Measurements from ENCODE around the gene MUC6.
"Not testable (repeated sequence)": the region's sequence is repeated elsewhere in the genome, so short reads cannot be mapped to it uniquely, and the experiment has no call there.

Gene MUC6

DNA sequence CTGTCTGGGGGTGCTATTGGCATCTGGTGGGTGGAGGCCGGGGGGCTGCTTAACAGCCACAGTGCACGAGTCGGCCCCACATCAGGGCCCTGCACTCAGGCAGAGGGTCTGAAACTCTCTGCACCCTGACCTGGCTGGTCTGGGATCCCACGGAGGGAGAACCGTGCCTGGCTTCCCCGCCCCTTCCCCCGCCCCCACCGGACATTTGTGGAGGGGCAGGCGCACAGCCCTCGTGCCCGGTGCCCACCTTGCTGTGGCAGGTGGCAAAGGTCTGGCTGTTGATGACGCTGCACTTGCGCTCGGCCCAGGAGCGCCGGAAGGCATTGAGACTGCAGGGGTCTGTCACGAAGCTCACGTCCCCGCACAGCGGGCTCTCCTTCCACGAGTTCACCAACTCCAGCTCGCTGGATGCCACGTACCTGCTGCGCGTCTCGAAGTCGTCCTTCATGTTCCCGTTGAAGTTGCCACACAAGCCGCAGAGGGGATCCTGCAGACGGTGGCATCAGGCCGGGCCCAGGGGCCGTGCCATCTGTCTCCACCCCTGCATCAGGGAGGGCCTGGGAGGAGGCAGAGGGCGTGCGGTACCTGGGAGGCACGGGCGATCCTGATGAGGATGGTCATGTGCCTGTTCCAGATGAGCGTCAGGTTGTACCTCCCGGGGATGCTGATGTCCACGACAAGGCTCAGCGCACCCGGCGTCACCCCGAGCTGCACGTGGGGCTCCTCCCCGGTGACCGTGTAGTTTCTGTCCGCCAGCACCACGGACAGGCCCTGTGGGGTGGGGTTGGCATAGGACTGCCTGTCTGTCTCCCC is 11.7 kb downstream of the MUC6 start:
- DNase-seq, result no peak

- no peak for DNase-seq
These were observed 12.5 kb downstream of the MUC6 start for GRCh38 chr11:1023811-1024596.

- DNase-seq, result no peak
These were observed 13.4 kb downstream of the MUC6 start for GRCh38 chr11:1022908-1023810.

DNA sequence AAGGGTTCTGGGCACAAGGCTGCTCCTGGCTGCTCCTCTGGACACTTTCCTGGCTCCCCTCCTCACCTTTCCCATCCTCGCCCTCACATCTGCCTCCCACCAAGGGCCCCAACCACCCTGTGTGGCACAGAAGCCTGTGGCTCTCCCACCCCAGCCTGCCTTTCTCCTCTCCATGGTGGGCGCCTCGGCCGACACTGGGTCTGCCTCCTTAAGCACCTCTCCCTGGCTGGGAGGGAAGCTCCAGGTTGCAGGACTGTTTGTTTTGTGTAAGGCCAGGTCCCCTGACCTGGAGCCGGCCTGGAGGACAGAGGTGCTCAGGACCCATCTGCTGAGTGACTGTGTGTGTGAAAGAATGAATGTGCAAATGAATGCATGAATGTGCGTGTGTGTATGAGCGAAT is 14.1 kb downstream of the MUC6 start:
- no peak for DNase-seq

DNA sequence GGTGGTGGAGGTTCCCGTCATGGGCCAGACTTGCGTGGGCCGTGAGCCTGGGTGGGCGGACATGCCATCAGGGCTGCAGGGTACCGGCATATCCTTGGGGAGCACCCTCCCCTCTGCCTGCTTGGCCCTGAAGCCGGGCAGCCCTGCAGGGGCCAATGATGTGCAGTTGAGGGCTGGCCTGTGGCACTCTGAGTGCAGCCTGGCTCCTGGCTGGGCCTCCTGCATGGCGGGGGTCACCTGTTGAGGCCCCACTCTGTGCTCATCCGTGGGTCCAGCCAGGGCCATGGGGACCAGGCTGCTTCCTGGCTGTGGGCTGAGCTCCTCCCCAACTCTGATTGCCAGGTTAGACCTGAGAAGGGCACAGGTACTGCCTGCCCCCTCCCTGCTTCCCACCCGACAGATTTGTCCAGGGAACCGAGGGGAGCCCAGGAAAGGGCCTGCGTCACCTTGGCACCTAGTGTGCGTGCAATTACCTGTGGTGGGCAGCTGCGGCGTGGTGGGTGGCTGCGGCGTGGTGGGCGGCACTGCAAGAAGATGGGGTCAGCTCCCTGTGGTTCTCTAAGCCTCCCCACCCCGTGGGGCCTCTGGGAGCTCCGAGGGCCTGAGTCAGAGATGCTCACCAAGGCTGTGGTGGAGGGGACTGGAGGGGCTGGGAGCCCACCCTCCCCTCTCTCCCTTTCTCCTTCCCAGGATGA is 16.2 kb downstream of the MUC6 start:
- no peak for DNase-seq

GRCh38 chr11:1019321-1019910 is 17.1 kb downstream of the MUC6 start:
- no peak for DNase-seq

DNA sequence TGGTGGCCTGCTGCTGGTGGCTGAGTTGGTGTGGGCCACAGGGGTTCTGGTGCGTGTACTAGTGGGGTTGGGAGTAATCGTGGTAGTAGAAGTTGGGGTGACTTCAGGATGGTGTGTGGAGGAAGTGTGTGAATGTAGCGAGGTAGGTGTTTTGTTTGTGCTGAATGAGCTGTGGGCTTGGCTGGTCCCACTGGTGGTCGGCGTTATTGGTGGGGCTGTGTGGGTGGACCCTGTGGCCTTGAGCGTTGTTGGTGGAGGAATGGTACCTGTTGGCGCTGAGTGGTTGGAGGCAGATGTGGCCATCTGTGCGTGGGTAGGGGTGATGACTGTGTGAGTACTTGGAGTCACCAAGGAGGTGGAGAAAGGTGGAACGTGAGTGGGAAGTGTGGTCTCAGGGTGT is 18.4 kb downstream of the MUC6 start:
- DNase-seq, result no peak

GRCh38 chr11:1017269-1018005 is 19.1 kb downstream of the MUC6 start:
- no peak for DNase-seq

DNA sequence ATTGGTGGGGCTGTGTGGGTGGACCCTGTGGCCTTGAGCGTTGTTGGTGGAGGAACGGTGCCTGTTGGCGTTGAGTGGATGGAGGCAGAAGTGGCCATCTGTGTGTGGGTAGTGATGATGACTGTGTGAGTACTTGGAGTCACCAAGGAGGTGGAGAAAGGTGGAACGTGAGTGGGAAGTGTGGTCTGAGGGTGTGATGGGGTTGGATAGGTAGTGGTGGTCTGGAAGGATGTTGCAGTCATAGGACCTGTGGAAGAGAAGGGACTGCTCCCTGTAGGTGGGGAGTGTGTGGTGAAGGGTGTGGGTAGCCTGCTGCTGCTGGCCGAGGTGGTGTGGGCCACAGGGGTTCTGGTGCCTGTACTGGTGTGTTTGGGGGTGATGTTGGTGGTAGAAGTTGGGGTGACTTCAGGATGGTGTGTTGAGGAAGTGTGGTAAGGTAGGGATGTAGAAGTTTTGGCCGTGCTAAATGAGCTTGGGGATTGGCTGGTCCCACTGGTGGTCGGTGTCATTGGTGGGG is 19.9 kb downstream of the MUC6 start:
- DNase-seq, result not testable (repeated sequence)

DNA sequence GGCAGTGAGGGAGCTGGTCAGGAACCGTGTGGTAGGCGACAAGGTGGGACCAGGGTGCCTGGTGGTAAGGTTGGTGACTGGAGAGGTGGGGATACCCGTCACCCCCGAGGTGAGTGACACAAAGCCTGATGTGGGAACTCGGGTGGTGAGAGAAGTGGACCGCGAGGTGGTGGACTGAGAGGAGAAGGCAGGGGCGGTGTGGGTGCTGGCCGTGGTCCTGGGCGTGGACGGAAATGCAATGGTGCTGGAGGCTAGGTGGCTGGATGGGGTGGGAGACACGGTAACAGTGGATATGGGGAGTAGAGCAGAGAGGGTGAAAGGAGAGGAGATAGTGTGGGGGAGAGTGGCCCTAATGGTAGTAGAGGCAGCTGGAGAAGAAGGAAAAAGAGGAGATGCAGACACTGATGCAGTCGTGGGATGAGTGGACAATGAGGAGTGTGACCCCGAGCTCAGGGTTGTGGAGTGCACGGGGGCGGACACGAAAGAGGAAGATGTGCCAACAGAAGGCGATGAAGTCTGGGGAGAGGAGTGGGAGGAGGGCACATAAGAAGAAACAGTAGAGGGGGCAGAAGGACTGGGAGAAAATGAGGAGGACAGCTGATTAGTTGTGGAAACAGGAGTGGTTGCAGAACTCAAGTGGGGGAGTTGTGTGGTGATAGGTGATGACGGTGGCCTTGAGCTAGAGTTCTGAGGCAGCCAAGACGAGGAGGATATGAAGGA is 20.5 kb downstream of the MUC6 start:
- no peak for DNase-seq

- no peak for DNase-seq
These were observed 21.5 kb downstream of the MUC6 start for GRCh38 chr11:1015064-1015463.

- DNase-seq, result no peak
These were observed 22.2 kb downstream of the MUC6 start for GRCh38 chr11:1014276-1014675.

DNA sequence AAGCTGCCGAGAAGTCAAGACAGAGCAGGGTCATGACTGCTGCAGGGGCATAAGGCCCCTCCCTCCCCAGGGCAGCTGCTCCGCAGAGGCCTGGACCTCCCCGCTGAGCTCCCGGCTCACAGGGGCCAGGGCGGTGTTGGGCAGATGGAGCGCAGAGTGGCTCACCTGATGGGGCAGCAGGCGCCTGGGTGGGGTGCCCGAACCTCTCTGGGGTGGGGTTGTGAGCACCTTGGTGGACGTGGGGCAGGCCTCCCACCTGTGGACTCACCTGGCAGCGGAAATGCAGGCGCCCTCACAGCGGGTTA is 22.9 kb downstream of the MUC6 start:
- DNase-seq, result no peak

DNA sequence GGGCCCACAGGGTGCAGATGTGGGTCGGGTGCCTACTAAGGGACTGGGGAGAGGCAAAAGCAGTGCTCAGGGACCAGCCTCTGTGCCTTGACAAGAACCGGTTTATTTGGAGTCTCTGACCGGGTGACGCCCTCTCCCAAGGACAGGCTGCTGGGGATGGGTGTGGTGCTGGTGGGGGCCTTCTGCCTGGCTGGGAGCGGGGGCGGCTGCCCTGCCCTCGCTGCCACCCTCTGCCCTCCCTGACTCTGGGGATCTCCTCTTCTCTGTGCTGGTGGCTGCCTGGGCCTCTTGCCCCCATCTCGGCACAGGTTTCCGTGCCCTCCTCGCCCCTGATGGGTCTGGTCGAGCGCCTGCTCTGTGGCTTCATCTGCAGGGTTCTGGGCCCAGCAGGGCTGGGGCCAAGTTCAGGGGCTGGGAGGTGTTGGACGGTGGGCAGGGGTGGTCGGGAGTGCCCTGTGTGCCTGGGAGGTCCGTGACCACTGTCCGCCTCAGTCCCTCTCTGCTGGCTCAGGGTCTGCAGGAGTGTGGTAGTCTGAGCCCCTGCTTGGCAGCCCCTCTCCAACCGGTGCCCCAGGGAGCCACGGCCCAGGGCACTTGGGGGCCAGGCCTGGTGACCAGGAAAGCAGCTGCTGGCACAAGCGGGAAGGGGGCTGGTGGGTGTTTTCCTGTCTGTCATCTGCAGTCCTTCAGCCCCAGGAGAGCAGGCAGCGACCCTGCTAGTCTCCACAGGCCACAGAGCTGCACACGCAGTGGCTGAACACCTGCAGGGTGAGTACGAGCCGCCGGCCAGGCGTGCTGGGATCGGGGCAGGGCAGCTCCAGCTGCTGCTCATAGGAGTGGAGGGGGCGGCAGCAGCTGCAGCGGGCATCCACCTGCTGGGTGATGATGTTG is 23.5 kb downstream of the MUC6 start:
- no peak for DNase-seq

GRCh38 chr11:1012291-1012690 is 24.2 kb downstream of the MUC6 start:
- no peak for DNase-seq

GRCh38 chr11:1011320-1011698 is 25.2 kb downstream of the MUC6 start:
- no peak for DNase-seq

- no peak for DNase-seq
These were observed 25.8 kb downstream of the MUC6 start for GRCh38 chr11:1010551-1011319.

GRCh38 chr11:1009991-1010390 is 26.5 kb downstream of the MUC6 start:
- DNase-seq, result no peak

Measured in right kidney (tissue), 1 donor.